ENCODE results near the gene BIRC6.

DNA sequence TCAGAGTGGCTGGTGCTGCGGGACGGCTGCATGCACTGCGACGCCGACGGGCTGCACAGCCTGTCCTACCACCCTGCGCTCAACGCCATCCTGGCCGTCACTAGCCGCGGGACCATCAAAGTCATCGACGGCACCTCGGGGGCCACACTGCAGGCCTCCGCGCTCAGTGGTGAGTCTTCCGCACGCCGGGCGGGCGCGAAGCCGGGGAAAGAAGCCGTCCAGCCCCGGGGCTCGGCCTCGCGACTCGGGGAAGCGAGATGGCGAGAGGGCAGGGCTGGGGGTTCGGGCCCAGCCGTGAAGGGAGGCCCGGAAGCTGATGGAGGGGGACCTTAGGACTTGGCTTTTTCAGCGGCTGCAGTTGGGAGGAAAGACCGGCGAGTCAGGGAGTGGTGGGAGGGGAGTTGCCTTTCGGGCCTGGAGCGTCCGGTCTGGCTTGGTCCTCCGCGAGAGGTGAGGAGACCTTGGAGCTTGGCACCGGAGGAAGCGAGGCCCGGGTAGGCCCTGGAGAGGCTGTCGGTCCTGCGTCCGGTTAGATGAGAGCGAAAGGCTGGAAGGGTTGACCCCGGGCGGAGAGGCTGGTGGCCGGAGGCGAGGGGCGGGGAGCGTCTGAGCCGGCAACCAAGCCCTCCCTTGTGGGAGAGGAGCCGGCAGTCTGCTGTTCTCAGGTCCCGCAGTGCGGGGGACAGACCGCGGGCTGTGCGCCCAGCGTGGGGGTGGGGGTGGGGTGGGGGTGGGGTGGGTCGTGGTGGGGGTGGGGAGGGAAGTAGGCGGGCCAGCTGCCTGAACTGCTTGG lies 691 bp downstream of the BIRC6 start:
- TF ChIP-seq CTCF (IDR thresholded peaks at IDR 0.05): no peak
- no peak for TF ChIP-seq POLR2A (IDR thresholded peaks at IDR 0.05)
